ENCODE measurements around the gene GTF2E1. TPM values are rescaled to one million over a fixed set of nuclear protein-coding genes. Genes with fewer than 3 reads are reported as not detected.
"Not testable (repeated sequence)": the region's sequence is repeated elsewhere in the genome, so short reads cannot be mapped to it uniquely, and the experiment has no call there.

Gene GTF2E1
- total RNA-seq, 1 donor from 2014 or later, result 9.1 TPM

DNA sequence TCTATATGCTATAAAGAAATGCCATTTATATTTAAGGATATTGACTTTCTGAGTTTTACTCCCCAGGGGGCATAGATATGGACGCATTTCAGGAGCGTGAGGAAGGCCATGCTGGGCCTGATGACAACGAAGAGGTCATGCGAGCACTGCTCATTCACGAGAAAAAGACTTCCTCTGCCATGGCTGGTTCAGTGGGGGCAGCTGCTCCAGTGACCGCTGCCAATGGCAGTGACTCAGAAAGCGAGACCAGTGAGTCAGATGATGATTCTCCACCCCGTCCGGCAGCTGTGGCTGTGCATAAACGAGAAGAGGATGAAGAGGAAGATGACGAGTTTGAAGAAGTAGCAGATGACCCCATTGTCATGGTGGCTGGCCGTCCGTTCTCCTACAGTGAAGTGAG lies 38.4 kb downstream of the GTF2E1 start:
- intact Hi-C loops (cut with DNase I), result no loop called here
- Histone ChIP-seq H3K27ac (no peak overlapping the region), H3K4me3 (no peak overlapping the region), H3K4me1 (no peaks in the 10 kb centered on the region), H3K36me3 (peaks cover 0 to 28% of the 10 kb centered on the region in 2 donors), H3K27me3 (no peaks in the 10 kb centered on the region), H3K9me3 (no peaks in the 10 kb centered on the region)
- DNase-seq (ENCODE audit: extremely low spot score in 2 of 2), result no peak
- TF ChIP-seq POLR2A (IDR thresholded peaks at IDR 0.05), result no peak
- TF ChIP-seq, protein P1, sequence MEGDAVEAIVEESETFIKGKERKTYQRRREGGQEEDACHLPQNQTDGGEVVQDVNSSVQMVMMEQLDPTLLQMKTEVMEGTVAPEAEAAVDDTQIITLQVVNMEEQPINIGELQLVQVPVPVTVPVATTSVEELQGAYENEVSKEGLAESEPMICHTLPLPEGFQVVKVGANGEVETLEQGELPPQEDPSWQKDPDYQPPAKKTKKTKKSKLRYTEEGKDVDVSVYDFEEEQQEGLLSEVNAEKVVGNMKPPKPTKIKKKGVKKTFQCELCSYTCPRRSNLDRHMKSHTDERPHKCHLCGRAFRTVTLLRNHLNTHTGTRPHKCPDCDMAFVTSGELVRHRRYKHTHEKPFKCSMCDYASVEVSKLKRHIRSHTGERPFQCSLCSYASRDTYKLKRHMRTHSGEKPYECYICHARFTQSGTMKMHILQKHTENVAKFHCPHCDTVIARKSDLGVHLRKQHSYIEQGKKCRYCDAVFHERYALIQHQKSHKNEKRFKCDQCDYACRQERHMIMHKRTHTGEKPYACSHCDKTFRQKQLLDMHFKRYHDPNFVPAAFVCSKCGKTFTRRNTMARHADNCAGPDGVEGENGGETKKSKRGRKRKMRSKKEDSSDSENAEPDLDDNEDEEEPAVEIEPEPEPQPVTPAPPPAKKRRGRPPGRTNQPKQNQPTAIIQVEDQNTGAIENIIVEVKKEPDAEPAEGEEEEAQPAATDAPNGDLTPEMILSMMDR (IDR thresholded peaks at IDR 0.05), result no peak
- no peak for TF ChIP-seq POLR2AphosphoS5 (IDR thresholded peaks at IDR 0.05; ENCODE audit: insufficient read depth in 1 of 2, low read depth in 1 of 2)

GRCh38 chr3:120785832-120786231 lies 43.3 kb downstream of the GTF2E1 start:
- H3K4me1 ChIP-seq; DNase-seq (ENCODE audit: extremely low spot score in 2 of 2); H3K4me3 ChIP-seq; H3K27ac ChIP-seq; H3K27me3 ChIP-seq; H3K9me3 ChIP-seq; H3K36me3 ChIP-seq; intact Hi-C loops (cut with DNase I): not testable (repeated sequence)

GRCh38 chr3:120791010-120791409 lies 48.5 kb downstream of the GTF2E1 start:
- DNase-seq (ENCODE audit: extremely low spot score in 2 of 2), result no peak
- Histone ChIP-seq H3K4me3 (no peak overlapping the region), H3K4me1 (no peaks in the 10 kb centered on the region), H3K36me3 (no peaks in the 10 kb centered on the region), H3K27me3 (no peaks in the 10 kb centered on the region), H3K9me3 (no peaks in the 10 kb centered on the region), H3K27ac (no peak overlapping the region)
- intact Hi-C loops (cut with DNase I), result no loop called here
- TF ChIP-seq POLR2A (IDR thresholded peaks at IDR 0.05) (no peak), POLR2AphosphoS5 (IDR thresholded peaks at IDR 0.05; ENCODE audit: insufficient read depth in 1 of 2, low read depth in 1 of 2) (no peak)
- TF ChIP-seq, protein P1 (IDR thresholded peaks at IDR 0.05), result no peak

DNA sequence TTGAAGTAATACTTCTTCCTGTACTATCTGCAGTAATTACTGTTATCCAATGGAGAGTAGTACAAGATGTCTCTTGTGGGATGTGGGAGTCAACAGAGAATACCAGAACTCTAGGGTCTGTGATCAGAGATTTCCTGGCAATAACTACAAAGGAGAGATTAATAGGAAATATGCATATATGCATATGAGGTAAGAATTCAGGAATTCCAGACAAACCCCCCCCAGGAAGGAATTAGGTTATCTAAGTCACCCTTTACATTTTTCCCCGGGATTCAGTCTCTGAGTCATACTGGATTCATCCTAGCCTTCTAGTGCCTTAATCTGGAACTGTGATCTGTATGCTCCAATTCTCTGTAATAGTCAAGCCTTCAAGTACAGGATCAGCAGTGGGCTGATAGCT lies 49.4 kb downstream of the GTF2E1 start:
- DNase-seq (ENCODE audit: extremely low spot score in 2 of 2), result no peak
- TF ChIP-seq POLR2AphosphoS5 (IDR thresholded peaks at IDR 0.05; ENCODE audit: insufficient read depth in 1 of 2, low read depth in 1 of 2), result no peak
- no peak for TF ChIP-seq POLR2A (IDR thresholded peaks at IDR 0.05)
- TF ChIP-seq, protein P1 (IDR thresholded peaks at IDR 0.05), result no peak
- Histone ChIP-seq H3K4me3 (no peak overlapping the region), H3K27ac (no peak overlapping the region), H3K36me3 (no peaks in the 10 kb centered on the region), H3K9me3 (no peaks in the 10 kb centered on the region), H3K27me3 (no peaks in the 10 kb centered on the region), H3K4me1 (no peaks in the 10 kb centered on the region)
- intact Hi-C loops (cut with DNase I), result no loop called here

DNA sequence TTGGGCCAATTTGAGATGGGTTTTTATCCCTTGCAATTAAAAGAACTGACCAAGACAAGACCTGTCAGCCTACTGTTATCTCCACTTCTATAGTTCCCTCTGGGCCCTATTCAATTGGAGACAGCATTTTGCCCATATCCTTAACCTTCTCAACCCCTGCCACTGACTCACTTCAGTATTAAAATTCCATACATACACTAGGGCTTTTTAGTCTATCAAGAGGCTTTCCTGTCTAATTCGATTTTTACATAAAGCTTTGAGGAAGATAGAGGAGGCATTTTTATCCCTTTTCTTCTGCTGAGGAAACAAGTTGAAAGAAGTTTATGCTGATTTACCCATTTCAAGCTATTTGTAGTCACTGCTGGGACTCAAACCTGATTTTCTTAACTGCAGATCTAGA lies 51.1 kb downstream of the GTF2E1 start:
- Histone ChIP-seq H3K4me1 (no peaks in the 10 kb centered on the region), H3K9me3 (no peaks in the 10 kb centered on the region), H3K4me3 (no peak overlapping the region), H3K27ac (no peak overlapping the region), H3K36me3 (no peaks in the 10 kb centered on the region), H3K27me3 (no peaks in the 10 kb centered on the region)
- intact Hi-C loops (cut with DNase I), result no loop called here
- TF ChIP-seq POLR2AphosphoS5 (IDR thresholded peaks at IDR 0.05; ENCODE audit: insufficient read depth in 1 of 2, low read depth in 1 of 2), result no peak
- no peak for TF ChIP-seq POLR2A (IDR thresholded peaks at IDR 0.05)
- TF ChIP-seq, protein P1 (IDR thresholded peaks at IDR 0.05), result no peak
- no peak for DNase-seq (ENCODE audit: extremely low spot score in 2 of 2)

All from vagina (tissue), 2 donors.